K562 (cell line): ENCODE results near the gene IGSF8. TPM values are rescaled to one million over a fixed set of nuclear protein-coding genes. Genes with fewer than 3 reads are reported as not detected.
A peak's percentile ranks its signal among the peaks of the same experiment; 100 is the strongest.

Experiments used
- ATAC-seq: fragments of 200-7000 bp; cut with Tn5 transposase; 3 replicates; pipeline ENCODE4 v1.9.1; 2020; ENCODE audit warnings: moderate library complexity
- BruUV-seq: library from RNA; stranded (reverse); fragments of 400-500 nt; replicated peaks from 2 replicates; lab custom pipeline; 2021; lab: Mats Ljungman, UMichigan
- CTCF ChIA-PET: fragments of 300-600 bp; formaldehyde crosslinking; extraction: SDS; loops from one replicate; lab custom pipeline; 2021; ENCODE audit warnings: low intra/inter-chr PET ratio; lab: Yijun Ruan, JAX
- POLR2A ChIA-PET: fragments of 300-600, 350-650 bp; sonication (Branson Sonifier 250); formaldehyde crosslinking; extraction: SDS; loops from one replicate; lab custom pipeline; 2021; ENCODE audit warnings: antibody characterized with exemption, inconsistent platforms; lab: Yijun Ruan, JAX
- DNase-seq, 4 experiments: peaks; one replicate each; pipeline versions ENCODE4 v3.0.0 to v3.0.0-alpha.2; 2011 to 2018; ENCODE audit warnings: low spot score in 3 of 4, mixed read lengths in 3 of 4; ENCODE audit errors: extremely low read depth in 1 of 4
- FAIRE-seq: peaks from 2 replicates; lab custom pipeline; 2011; peaks lifted over from hg19 to GRCh38; lab: Jason Lieb, UNC
- H2AFZ ChIP-seq: 2 replicates; pipeline ENCODE4 v1.6.0; 2011; ENCODE audit warnings: low read depth, low read length, control low read depth, inconsistent platforms
- H3K27ac ChIP-seq: fragments of 200-600 bp; 3 replicates; pipeline ENCODE4 v1.8.0; 2011; ENCODE audit warnings: low read depth, mild to moderate bottlenecking, control low read depth, inconsistent platforms, low read length, moderate library complexity, mixed read lengths; ENCODE audit errors: extremely low read depth
- H3K27me3 ChIP-seq, 2 experiments: fragments of 300-600 bp in 1 of 2; 2 replicates in 1 of 2; 3 replicates in 1 of 2; pipeline versions ENCODE4 v1.6.0 to v1.8.0; 2011; ENCODE audit warnings: inconsistent platforms in 2 of 2, low read length in 2 of 2, mild to moderate bottlenecking in 1 of 2, mixed read lengths in 1 of 2, moderate library complexity in 1 of 2; ENCODE audit not compliant: control insufficient read depth in 2 of 2, insufficient read depth in 2 of 2
- H3K36me3 ChIP-seq: fragments of 300-600 bp; 3 replicates; pipeline ENCODE4 v1.8.0; 2011; ENCODE audit warnings: mild to moderate bottlenecking, low read length, inconsistent platforms; ENCODE audit not compliant: control insufficient read depth, insufficient read depth
- H3K4me1 ChIP-seq, 2 experiments: fragments of 200-600 bp in 1 of 2; replicated peaks in 1 of 2; 2 replicates in 1 of 2; 3 replicates in 1 of 2; pipeline versions ENCODE4 v1.5.1 to v1.8.0; 2011; ENCODE audit warnings: inconsistent platforms in 2 of 2, low read length in 2 of 2, mild to moderate bottlenecking in 1 of 2, mixed read lengths in 1 of 2, moderate library complexity in 1 of 2; ENCODE audit not compliant: control insufficient read depth in 2 of 2, insufficient read depth in 2 of 2
- H3K4me2 ChIP-seq: 2 replicates; pipeline ENCODE4 v1.6.1; 2011; ENCODE audit warnings: low read length, control low read depth, inconsistent platforms, mixed read lengths; ENCODE audit not compliant: insufficient read depth
- H3K4me3 ChIP-seq: fragments of 200-600 bp; sonication (generic), shearing (Covaris generic); 2 replicates; pipeline ENCODE4 v1.5.1; 2016; ENCODE audit warnings: control low read depth, inconsistent platforms
- H3K79me2 ChIP-seq: fragments of 200-600 bp; 3 replicates; pipeline ENCODE4 v1.8.0; 2011; ENCODE audit warnings: low read length, inconsistent platforms; ENCODE audit not compliant: control insufficient read depth, insufficient read depth
- H3K9ac ChIP-seq, 2 experiments: 2 replicates each; pipeline versions ENCODE4 v1.6.0 to v1.6.1; 2011; ENCODE audit warnings: low read depth in 2 of 2, low read length in 2 of 2, control low read depth in 1 of 2, inconsistent platforms in 1 of 2, mild to moderate bottlenecking in 1 of 2, mixed read lengths in 1 of 2; ENCODE audit not compliant: insufficient read depth in 1 of 2
- H3K9me1 ChIP-seq: one replicate; pipeline ENCODE4 v1.6.0; 2011; ENCODE audit warnings: inconsistent platforms, mild to moderate bottlenecking, low read length, moderate library complexity; ENCODE audit not compliant: control insufficient read depth, insufficient read depth
- H3K9me3 ChIP-seq: replicated peaks from 2 replicates; pipeline ENCODE4 v1.5.1; 2011; ENCODE audit warnings: low read depth, low read length, inconsistent platforms; ENCODE audit not compliant: control insufficient read depth, insufficient read depth
- H4K20me1 ChIP-seq: replicated peaks from 2 replicates; pipeline ENCODE4 v1.6.1; 2011; ENCODE audit warnings: low read length, inconsistent platforms, mixed read lengths; ENCODE audit not compliant: control insufficient read depth, insufficient read depth
- BRCA1 ChIP-seq, 2 experiments: fragments of 450-650 bp in 1 of 2; sonication (generic) in 1 of 2; formaldehyde crosslinking in 1 of 2; IDR thresholded peaks; 2 replicates each; pipeline versions ENCODE4 v1.5.0 to v1.6.1; 2017 to 2020; ENCODE audit warnings: mild to moderate bottlenecking in 1 of 2, missing genetic modification reagents in 1 of 2
- EGR1 ChIP-seq: fragments of 450-650 bp; conservative IDR thresholded peaks from 2 replicates; pipeline ENCODE4 v1.6.1; 2017; ENCODE audit warnings: mild to moderate bottlenecking
- KLF6 ChIP-seq: fragments of 250-450 bp; sonication (Bioruptor Pico); IDR thresholded peaks from 2 replicates; pipeline ENCODE4 v1.4.0; 2020; ENCODE audit warnings: mild to moderate bottlenecking, moderate library complexity, borderline replicate concordance
- MGA ChIP-seq: fragments of 450-650 bp; IDR thresholded peaks from 2 replicates; pipeline ENCODE4 v1.6.1; 2016; ENCODE audit warnings: mild to moderate bottlenecking, moderate library complexity
- ZBTB17 ChIP-seq: fragments of 450-650 bp; formaldehyde crosslinking; IDR thresholded peaks from 2 replicates; pipeline ENCODE4 v1.4.0; 2020; ENCODE audit warnings: mild to moderate bottlenecking
- WGBS: fragments of 100-300 bp; shearing (Covaris generic); methylation state at CpG from one replicate; pipeline ENCODE4 v1.1.6; 2016; ENCODE audit warnings: low coverage, mixed read lengths; ENCODE audit not compliant: insufficient coverage; ENCODE audit errors: missing lambda C conversion rate; 5-methylcytosine and 5-hydroxymethylcytosine counted together
- in situ Hi-C: fragments of 300-500 bp; cut with MboI; formaldehyde crosslinking; loops from 4 replicates; pipeline ENCODE4 v1.15.0; 2018; ENCODE audit warnings: inconsistent platforms, mixed read lengths
- intact Hi-C: fragments of 100-400 bp; cut with micrococcal nuclease; formaldehyde crosslinking; loops from 2 replicates; pipeline ENCODE4 v1.14.2; 2022
- polyA plus RNA-seq, 8 experiments: library from polyadenylated mRNA; depleted of rRNA in 4 of 8; stranded (reverse) in 5 of 8; unstranded in 3 of 8; fragments of >200 nt; fragmentation: Nextera tagmentation in 2 of 8; fragmentation: Illumina TruSeq in 1 of 8; extraction: Ambion mirVana in 2 of 8; extraction: Trizol in 1 of 8; gene quantifications; 2 replicates each; pipeline versions ENCODE4 v1.2.1 to v1.2.3, GENCODE V29; 2011 to 2014; ENCODE audit warnings: inconsistent platforms in 1 of 8, missing spikeins in 1 of 8
- total RNA-seq, 7 experiments: library from RNA; depleted of rRNA in 6 of 7; stranded (reverse); fragments of >200 nt in 6 of 7; fragmentation: Illumina TruSeq in 2 of 7; extraction: Trizol in 2 of 7; gene quantifications; 2 replicates each; pipeline versions ENCODE4 v1.2.1 to v1.2.3, GENCODE V29; 2011 to 2021; ENCODE audit warnings: low replicate concordance in 1 of 7

IGSF8 gene
- total and polyA plus RNA-seq, 9 of the 15 experiments (the other 6 are each of a cell fraction or from before 2014, with no cell fraction given) = 0.32 to 11.7 (median 3.2) TPM

GRCh38 chr1:160128636-160129035 lies 30.2 kb upstream of the IGSF8 start:
- BruUV-seq = no TSS peak
- H3K9me1 ChIP-seq = no peaks in the 10 kb centered on the region
- TF ChIP-seq MGA = peak; percentile 79
- TF ChIP-seq BRCA1 (IDR thresholded peaks at IDR 0.05) = no peak
- no peak for TF ChIP-seq BRCA1 (CRISPR knock-in tag; IDR thresholded peaks at IDR 0.05)
- TF ChIP-seq EGR1 = 0 out of 2 replicates have a peak, but pooled peaks have one; percentile 14
- TF ChIP-seq ZBTB17 (CRISPR knock-in tag) = no peak
- no peak for TF ChIP-seq KLF6
- TF ChIP-seq, all 486 proteins: peak for 2
- H2AFZ ChIP-seq = peak overlapping the region; percentile 14; the same call in 1 of the 2 replicates
- no peak for DNase-seq
- H3K27ac ChIP-seq = no peak overlapping the region
- 6% methylated on average over 18 of the region's 18 CpGs for WGBS
- no peaks in the 10 kb centered on the region for H3K9me3 ChIP-seq
- CTCF ChIA-PET = no interaction called here
- no peaks in the 10 kb centered on the region; a peak in 1 of 5 replicates for H3K4me1 ChIP-seq
- H4K20me1 ChIP-seq = no peaks in the 10 kb centered on the region; the same call in 1 of the 2 replicates
- no peak overlapping the region for H3K4me3 ChIP-seq
- in situ Hi-C loops (no loop called here), intact Hi-C loops (no loop called here)
- no peak overlapping the region for H3K4me2 ChIP-seq
- no peak overlapping the region for H3K9ac ChIP-seq
- no peaks in the 10 kb centered on the region for H3K36me3 ChIP-seq
- no peaks in the 10 kb centered on the region for H3K79me2 ChIP-seq
- FAIRE-seq = no peak
- ATAC-seq = no peak
- peaks cover 20 to 67% of the 10 kb centered on the region in 2 experiments; a peak in 4 of 5 replicates for H3K27me3 ChIP-seq
- POLR2A ChIA-PET = interaction anchor here (1.2 kb wide), 1 partner anchor 40 kb away, joined by 4 read pairs; no protein-coding TSS in a partner anchor
